Dermis blood vessel endothelial cell (primary cell): Measurements from ENCODE around the gene SPDEF. TPM values are rescaled to one million over a fixed set of nuclear protein-coding genes. Genes with fewer than 3 reads are reported as not detected.

Experiments
- DNase-seq: peaks from one replicate; pipeline ENCODE4 v3.0.0; 2010
- total RNA-seq: library from RNA; depleted of rRNA; stranded (reverse); fragments of >200 nt; gene quantifications from 2 replicates; pipeline ENCODE4 v1.2.3, GENCODE V29; 2014

Gene SPDEF
- total RNA-seq, result under 0.01 TPM in 1 of 2 replicates, not detected in the other

GRCh38 chr6:34556031-34556471 lies at the start of gene SPDEF:
Gene SPDEF (minus strand): TSS chr6:34556329. CDS start chr6:34544455, 11,874 bp downstream.
- DNase-seq, result no peak

GRCh38 chr6:34603707-34604106 lies 47.6 kb upstream of the SPDEF start:
- no peak for DNase-seq

- DNase-seq, result no peak
Observed at GRCh38 chr6:34602318-34603111, 46.4 kb upstream of the SPDEF start.

- DNase-seq, result no peak
Observed at GRCh38 chr6:34601706-34602105, 45.6 kb upstream of the SPDEF start.

- no peak for DNase-seq
Observed at GRCh38 chr6:34600796-34601195, 44.7 kb upstream of the SPDEF start.

GRCh38 chr6:34600101-34600500 lies 44.0 kb upstream of the SPDEF start:
- DNase-seq, result no peak

- DNase-seq, result no peak
Observed at GRCh38 chr6:34598712-34599111, 42.6 kb upstream of the SPDEF start.

- DNase-seq, result no peak
Observed at GRCh38 chr6:34597605-34598353, 41.6 kb upstream of the SPDEF start.

GRCh38 chr6:34596798-34597197 lies 40.7 kb upstream of the SPDEF start:
- no peak for DNase-seq

GRCh38 chr6:34595332-34596184 lies 39.4 kb upstream of the SPDEF start:
- no peak for DNase-seq

GRCh38 chr6:34593701-34594100 lies 37.6 kb upstream of the SPDEF start:
- peak; percentile 34 for DNase-seq

- DNase-seq, result no peak
Observed at GRCh38 chr6:34592208-34592952, 36.3 kb upstream of the SPDEF start.

GRCh38 chr6:34589691-34590090 lies 33.6 kb upstream of the SPDEF start:
- no peak for DNase-seq

GRCh38 chr6:34589140-34589539 lies 33.0 kb upstream of the SPDEF start:
- no peak for DNase-seq

- no peak for DNase-seq
Observed at GRCh38 chr6:34587851-34588250, 31.7 kb upstream of the SPDEF start.

GRCh38 chr6:34587325-34587724 lies 31.2 kb upstream of the SPDEF start:
- DNase-seq, result no peak

- DNase-seq, result no peak
Observed at GRCh38 chr6:34586327-34587040, 30.4 kb upstream of the SPDEF start.

- peak; percentile 9 for DNase-seq
Observed at GRCh38 chr6:34585512-34586061, 29.5 kb upstream of the SPDEF start.

GRCh38 chr6:34585108-34585507 lies 29.0 kb upstream of the SPDEF start:
- DNase-seq, result no peak

GRCh38 chr6:34584694-34585093 lies 28.6 kb upstream of the SPDEF start:
- DNase-seq, result no peak
